PC-3 (cell line): ENCODE results near the gene GHITM. TPM values are rescaled to one million over a fixed set of nuclear protein-coding genes. Genes with fewer than 3 reads are reported as not detected.

Experiments used
- ATAC-seq: fragments of 200-7000 bp; cut with Tn5 transposase; 2 replicates; pipeline ENCODE4 v1.9.1; 2020; ENCODE audit warnings: mild to moderate bottlenecking, moderate library complexity
- BruUV-seq: library from RNA; stranded (reverse); fragments of 400-500 nt; replicated peaks from 2 replicates; lab custom pipeline; 2021; lab: Mats Ljungman, UMichigan
- CTCF ChIA-PET: fragments of 300-600 bp; sonication (Branson Sonifier 250); formaldehyde crosslinking; loops from one replicate; lab custom pipeline; 2022; ENCODE audit warnings: antibody characterized with exemption; lab: Charles Lee
- POLR2A ChIA-PET: fragments of 300-600 bp; sonication (Branson Sonifier 250); formaldehyde crosslinking; loops from one replicate; lab custom pipeline; 2022; ENCODE audit warnings: antibody characterized with exemption; ENCODE audit not compliant: unreplicated experiment; lab: Charles Lee
- DNase-seq: peaks from one replicate; pipeline ENCODE4 v3.0.0-alpha.2; 2015
- H2AFZ ChIP-seq: fragments of 300-600 bp; sonication (generic); 2 replicates; pipeline ENCODE4 v1.6.0; 2016; ENCODE audit warnings: antibody characterized with exemption, low read length
- H3F3A ChIP-seq: fragments of 300-600 bp; sonication (generic); one replicate; pipeline ENCODE4 v1.6.0; 2017; ENCODE audit warnings: antibody characterized with exemption, low read length, control low read depth, mild to moderate bottlenecking; ENCODE audit not compliant: unreplicated experiment
- H3K27ac ChIP-seq: fragments of 300-600 bp; sonication (generic); 2 replicates; pipeline ENCODE4 v1.5.1; 2016; ENCODE audit warnings: mild to moderate bottlenecking, low read length
- H3K27me3 ChIP-seq: fragments of 300-600 bp; sonication (generic); 2 replicates; pipeline ENCODE4 v1.6.1; 2016; ENCODE audit warnings: low read length, mixed read lengths
- H3K36me3 ChIP-seq: fragments of 300-600 bp; sonication (generic); 2 replicates; pipeline ENCODE4 v1.6.1; 2016; ENCODE audit warnings: low read depth, mixed run types, low read length, mixed read lengths
- H3K4me1 ChIP-seq: fragments of 300-600 bp; sonication (generic); 2 replicates; pipeline ENCODE4 v1.5.1; 2016; ENCODE audit warnings: low read length; ENCODE audit not compliant: insufficient read depth
- H3K4me2 ChIP-seq: fragments of 300-600 bp; sonication (generic); 2 replicates; pipeline ENCODE4 v1.6.0; 2016; ENCODE audit warnings: low read length
- H3K4me3 ChIP-seq: fragments of 300-600 bp; sonication (generic); 2 replicates; pipeline ENCODE4 v1.5.1; 2016; ENCODE audit warnings: mild to moderate bottlenecking, low read length, mixed read lengths
- H3K79me2 ChIP-seq: fragments of 300-600 bp; sonication (generic); 2 replicates; pipeline ENCODE4 v1.6.1; 2017; ENCODE audit warnings: low read length, mixed read lengths
- H3K9ac ChIP-seq: fragments of 300-600 bp; sonication (generic); 2 replicates; pipeline ENCODE4 v1.6.0; 2016; ENCODE audit warnings: mild to moderate bottlenecking, low read length
- H3K9me2 ChIP-seq: fragments of 300-600 bp; sonication (generic); replicated peaks from 2 replicates; pipeline ENCODE4 v1.6.1; 2016; ENCODE audit warnings: mixed run types, low read length, mixed read lengths
- H3K9me3 ChIP-seq: fragments of 300-600 bp; sonication (generic); 2 replicates; pipeline ENCODE4 v1.6.1; 2016; ENCODE audit warnings: low read length, mixed read lengths
- H4K20me1 ChIP-seq: fragments of 300-600 bp; sonication (generic); 2 replicates; pipeline ENCODE4 v1.6.1; 2016; ENCODE audit warnings: low read length, mixed read lengths
- EZH2 ChIP-seq: fragments of 300-600 bp; sonication (generic); IDR thresholded peaks from one replicate; pipeline ENCODE4 v1.6.1; 2017; ENCODE audit warnings: antibody characterized with exemption, mild to moderate bottlenecking, low read length; ENCODE audit not compliant: unreplicated experiment
- EZH2phosphoT487 ChIP-seq: fragments of 300-600 bp; sonication (generic); IDR thresholded peaks from 2 replicates; pipeline ENCODE4 v1.6.1; 2018; ENCODE audit warnings: mild to moderate bottlenecking, antibody characterized with exemption, low read length, borderline replicate concordance
- intact Hi-C: fragments of 100-400 bp; cut with micrococcal nuclease; formaldehyde crosslinking; loops from 2 replicates; pipeline ENCODE4 v1.9.0; 2023
- total RNA-seq: library from RNA; depleted of rRNA; stranded (reverse); fragments of >200 nt; gene quantifications from 2 replicates; pipeline ENCODE4 v1.2.3, GENCODE V29; 2014
- TF ChIP-seq, protein P1 (sequence below): fragments of 300-600 bp; sonication (generic); conservative IDR thresholded peaks from 2 replicates; pipeline ENCODE4 v1.5.1; 2017; ENCODE audit warnings: antibody characterized with exemption, low read depth, mild to moderate bottlenecking, low read length

The GHITM gene
- total RNA-seq, 1 experiment from 2014 or later = 211 TPM

DNA sequence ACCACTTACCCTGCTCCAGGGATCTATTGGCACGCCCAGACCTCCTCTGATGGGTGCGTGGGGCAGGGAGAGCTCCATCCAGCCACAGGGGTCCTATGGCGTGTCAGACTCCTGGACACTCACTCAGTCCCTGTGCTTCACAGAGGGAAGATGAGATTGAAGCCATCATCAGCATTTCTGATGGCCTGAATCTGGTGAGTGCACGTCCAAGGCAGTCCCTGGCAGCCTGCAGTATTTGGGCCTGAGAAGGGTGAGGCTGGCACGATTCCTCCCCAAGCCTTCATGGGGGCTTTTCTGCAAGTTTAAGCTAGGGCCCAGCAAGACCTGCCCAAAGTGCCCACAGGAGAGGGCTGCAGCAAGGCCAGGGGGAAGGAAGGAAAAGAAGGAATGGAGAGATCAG, 58.3 kb downstream of the GHITM start:
- ChIA-PET POLR2A (no interaction called here), CTCF (no interaction called here)
- BruUV-seq = no TSS peak
- no peak for TF ChIP-seq EZH2
- TF ChIP-seq, protein P1, sequence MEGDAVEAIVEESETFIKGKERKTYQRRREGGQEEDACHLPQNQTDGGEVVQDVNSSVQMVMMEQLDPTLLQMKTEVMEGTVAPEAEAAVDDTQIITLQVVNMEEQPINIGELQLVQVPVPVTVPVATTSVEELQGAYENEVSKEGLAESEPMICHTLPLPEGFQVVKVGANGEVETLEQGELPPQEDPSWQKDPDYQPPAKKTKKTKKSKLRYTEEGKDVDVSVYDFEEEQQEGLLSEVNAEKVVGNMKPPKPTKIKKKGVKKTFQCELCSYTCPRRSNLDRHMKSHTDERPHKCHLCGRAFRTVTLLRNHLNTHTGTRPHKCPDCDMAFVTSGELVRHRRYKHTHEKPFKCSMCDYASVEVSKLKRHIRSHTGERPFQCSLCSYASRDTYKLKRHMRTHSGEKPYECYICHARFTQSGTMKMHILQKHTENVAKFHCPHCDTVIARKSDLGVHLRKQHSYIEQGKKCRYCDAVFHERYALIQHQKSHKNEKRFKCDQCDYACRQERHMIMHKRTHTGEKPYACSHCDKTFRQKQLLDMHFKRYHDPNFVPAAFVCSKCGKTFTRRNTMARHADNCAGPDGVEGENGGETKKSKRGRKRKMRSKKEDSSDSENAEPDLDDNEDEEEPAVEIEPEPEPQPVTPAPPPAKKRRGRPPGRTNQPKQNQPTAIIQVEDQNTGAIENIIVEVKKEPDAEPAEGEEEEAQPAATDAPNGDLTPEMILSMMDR = no peak
- no peak for TF ChIP-seq EZH2phosphoT487
- DNase-seq (no peak), ATAC-seq (no peak)
- no peaks in the 10 kb centered on the region for H3K9me2 ChIP-seq
- H3K4me2 ChIP-seq = no peak overlapping the region
- H4K20me1 ChIP-seq = no peaks in the 10 kb centered on the region
- no peak overlapping the region for H3K4me3 ChIP-seq
- peaks cover 76% of the 10 kb centered on the region for H3K27me3 ChIP-seq
- H3K36me3 ChIP-seq = no peaks in the 10 kb centered on the region
- H3K9me3 ChIP-seq = no peaks in the 10 kb centered on the region
- H3K4me1 ChIP-seq = no peaks in the 10 kb centered on the region
- H3F3A ChIP-seq = no peaks in the 10 kb centered on the region
- H2AFZ ChIP-seq = no peak overlapping the region
- intact Hi-C loops = no loop called here
- no peak overlapping the region for H3K27ac ChIP-seq
- no peaks in the 10 kb centered on the region for H3K79me2 ChIP-seq
- no peak overlapping the region for H3K9ac ChIP-seq

DNA sequence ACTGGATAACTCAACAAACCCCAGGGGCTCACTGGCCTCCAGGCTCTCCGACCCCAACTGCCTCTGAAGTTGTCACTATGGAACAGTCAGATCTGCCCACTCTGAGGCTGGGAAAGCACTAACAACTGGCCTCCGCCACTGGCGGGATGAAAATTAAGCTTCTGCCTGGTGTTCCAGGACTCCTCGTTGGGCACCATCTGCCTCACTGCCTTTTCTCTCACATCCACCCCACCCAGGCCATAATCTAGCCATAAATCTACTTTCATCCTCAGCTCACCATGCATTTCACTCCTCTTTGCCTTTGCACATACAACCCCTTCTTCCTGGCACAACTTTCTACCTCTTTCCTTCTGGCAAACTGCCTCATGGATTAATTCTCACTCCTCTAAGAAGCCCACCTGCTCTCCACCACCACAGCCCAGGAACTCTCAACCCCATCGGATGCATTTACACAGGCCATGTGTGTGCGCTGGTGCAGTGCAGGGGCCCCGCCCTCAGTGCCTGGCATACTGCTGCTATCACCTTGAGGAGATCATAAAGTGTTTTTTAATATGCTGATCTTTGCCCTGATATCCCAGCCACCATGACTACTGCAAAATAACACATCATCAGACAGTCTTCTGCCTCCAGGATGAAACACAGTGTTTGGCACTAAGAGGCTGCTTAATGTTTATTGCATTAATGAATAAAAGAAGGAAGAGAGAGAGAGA, 59.1 kb downstream of the GHITM start:
- no peaks in the 10 kb centered on the region for H3K4me1 ChIP-seq
- no peaks in the 10 kb centered on the region for H3K79me2 ChIP-seq
- no peak overlapping the region for H3K27ac ChIP-seq
- POLR2A ChIA-PET = no interaction called here
- H3K9ac ChIP-seq = no peak overlapping the region
- no peaks in the 10 kb centered on the region for H3F3A ChIP-seq
- no peak overlapping the region for H2AFZ ChIP-seq
- intact Hi-C loops = no loop called here
- BruUV-seq = no TSS peak
- DNase-seq (no peak), ATAC-seq (no peak)
- H3K9me2 ChIP-seq = no peaks in the 10 kb centered on the region
- H4K20me1 ChIP-seq = no peaks in the 10 kb centered on the region
- H3K27me3 ChIP-seq = peaks cover 69% of the 10 kb centered on the region
- no peak overlapping the region for H3K4me2 ChIP-seq
- CTCF ChIA-PET = no interaction called here
- TF ChIP-seq, protein P1 = no peak
- TF ChIP-seq EZH2phosphoT487 (no peak), EZH2 (no peak)
- H3K36me3 ChIP-seq = no peaks in the 10 kb centered on the region
- no peaks in the 10 kb centered on the region for H3K9me3 ChIP-seq
- H3K4me3 ChIP-seq = no peak overlapping the region

DNA sequence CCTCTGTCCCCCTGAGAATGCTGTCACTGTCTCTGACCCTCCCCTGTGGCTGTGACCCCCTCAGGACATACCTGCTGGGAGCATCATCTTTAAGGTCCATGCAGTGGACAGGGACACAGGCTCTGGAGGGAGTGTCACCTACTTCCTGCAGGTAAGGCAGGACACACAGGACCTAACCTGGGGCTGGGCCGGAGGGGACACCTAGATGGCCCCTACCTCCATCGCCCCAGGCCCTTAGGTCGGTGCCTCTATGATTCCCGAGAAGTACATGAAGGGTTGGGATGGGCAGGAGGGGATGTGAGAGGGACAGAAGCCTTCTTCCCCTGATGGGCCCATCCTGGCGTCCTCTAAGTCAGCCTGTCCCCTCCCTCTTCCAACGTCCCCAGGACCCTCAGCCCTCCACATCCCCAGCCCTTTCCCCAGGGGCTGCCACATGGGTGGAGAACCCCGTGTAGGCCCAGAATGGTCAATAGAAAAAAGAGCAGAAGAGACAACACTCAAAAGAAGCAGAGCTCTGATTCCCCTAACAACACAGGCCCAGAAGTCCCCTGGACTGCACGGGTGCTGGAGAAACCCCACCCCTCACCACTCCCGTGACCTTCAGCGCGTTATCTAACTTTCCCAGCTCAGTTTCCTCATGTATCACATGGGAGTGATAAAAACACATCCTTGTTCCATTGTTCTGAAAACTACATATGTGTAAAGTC, 61.4 kb downstream of the GHITM start:
- Histone ChIP-seq H3K9me3 (no peaks in the 10 kb centered on the region), H3K36me3 (no peaks in the 10 kb centered on the region), H3K27me3 (peaks cover 47% of the 10 kb centered on the region), H4K20me1 (no peaks in the 10 kb centered on the region), H3K9me2 (no peaks in the 10 kb centered on the region), H3K4me3 (no peak overlapping the region), H3K27ac (no peak overlapping the region), H2AFZ (no peak overlapping the region), H3F3A (no peaks in the 10 kb centered on the region), H3K79me2 (no peaks in the 10 kb centered on the region), H3K9ac (no peak overlapping the region), H3K4me1 (no peaks in the 10 kb centered on the region), H3K4me2 (no peak overlapping the region)
- DNase-seq (no peak), ATAC-seq (no peak)
- TF ChIP-seq EZH2 = no peak
- TF ChIP-seq, protein P1 = no peak
- intact Hi-C loops = no loop called here
- ChIA-PET POLR2A (no interaction called here), CTCF (no interaction called here)
- BruUV-seq = no TSS peak
